ACHN (cell line): ENCODE data around the gene MMP7.

Experiments used
- DNase-seq: peaks from one replicate; pipeline ENCODE4 v3.0.0-alpha.2; 2015
- in situ Hi-C: cut with HindIII; loops from 2 replicates; pipeline ENCODE4 v1.10.0; 2017; ENCODE audit warnings: low sequenced_read_pairs, low pct_ligation_motif_present, low pct_unique_long_range_greater_than_20kb

MMP7 gene

GRCh38 chr11:102530558-102530957 lies at the start of gene MMP7:
MMP7 (minus strand) TSS chr11:102530747; CDS start chr11:102530700, 47 bp downstream.
- in situ Hi-C loops = no loop called here
- peak; percentile 55 for DNase-seq

GRCh38 chr11:102577723-102578122 lies 47.2 kb upstream of the MMP7 start:
- no peak for DNase-seq
- in situ Hi-C loops = no loop called here

- in situ Hi-C loops = no loop called here
- DNase-seq = no peak
Measured at GRCh38 chr11:102577182-102577581, 46.6 kb upstream of the MMP7 start.

GRCh38 chr11:102576350-102576749 lies 45.8 kb upstream of the MMP7 start:
- DNase-seq = no peak
- in situ Hi-C loops = no loop called here

- in situ Hi-C loops = no loop called here
- no peak for DNase-seq
Measured at GRCh38 chr11:102575012-102575411, 44.5 kb upstream of the MMP7 start.

GRCh38 chr11:102573851-102574250 lies 43.3 kb upstream of the MMP7 start:
- DNase-seq = no peak
- in situ Hi-C loops = no loop called here

- no peak for DNase-seq
- in situ Hi-C loops = no loop called here
Measured at GRCh38 chr11:102572554-102573220, 42.1 kb upstream of the MMP7 start.

- in situ Hi-C loops = no loop called here
- DNase-seq = no peak
Measured at GRCh38 chr11:102568851-102569250, 38.3 kb upstream of the MMP7 start.

GRCh38 chr11:102566112-102566511 lies 35.6 kb upstream of the MMP7 start:
- in situ Hi-C loops = no loop called here
- DNase-seq = no peak

GRCh38 chr11:102564110-102564509 lies 33.6 kb upstream of the MMP7 start:
- in situ Hi-C loops = no loop called here
- peak; percentile 77 for DNase-seq

- in situ Hi-C loops = no loop called here
- no peak for DNase-seq
Measured at GRCh38 chr11:102561636-102562035, 31.1 kb upstream of the MMP7 start.

- peak; percentile 19 for DNase-seq
- in situ Hi-C loops = no loop called here
Measured at GRCh38 chr11:102560555-102561011, 30.0 kb upstream of the MMP7 start.

- no peak for DNase-seq
- in situ Hi-C loops = no loop called here
Measured at GRCh38 chr11:102559839-102560238, 29.3 kb upstream of the MMP7 start.

- in situ Hi-C loops = no loop called here
- DNase-seq = no peak
Measured at GRCh38 chr11:102555091-102555490, 24.5 kb upstream of the MMP7 start.

GRCh38 chr11:102553835-102554282 lies 23.3 kb upstream of the MMP7 start:
- no peak for DNase-seq
- in situ Hi-C loops = no loop called here

- in situ Hi-C loops = no loop called here
- DNase-seq = peak; percentile 64
Measured at GRCh38 chr11:102552447-102553194, 22.1 kb upstream of the MMP7 start.

- no peak for DNase-seq
- in situ Hi-C loops = no loop called here
Measured at GRCh38 chr11:102552020-102552419, 21.5 kb upstream of the MMP7 start.

- in situ Hi-C loops = no loop called here
- DNase-seq = no peak
Measured at GRCh38 chr11:102551169-102551781, 20.7 kb upstream of the MMP7 start.

GRCh38 chr11:102546923-102547471 lies 16.4 kb upstream of the MMP7 start:
- in situ Hi-C loops = no loop called here
- no peak for DNase-seq
